Kidney glomerular epithelial cell (primary cell): Measurements from ENCODE around the gene GMNC.
"Not testable (repeated sequence)": the region's sequence is repeated elsewhere in the genome, so short reads cannot be mapped to it uniquely, and the experiment has no call there.

Experiments
- DNase-seq: peaks from one replicate; lab custom pipeline; 2025; lab: John Stamatoyannopoulos, UW

Gene GMNC

GRCh38 chr3:190862209-190863118 is at the start of gene GMNC:
Gene GMNC (minus strand): TSS chr3:190862694. CDS start chr3:190862615, 79 bp downstream.
- DNase-seq = peak; percentile 83

- no peak for DNase-seq
Measured at GRCh38 chr3:190911382-190911781, 48.9 kb upstream of the GMNC start.

- no peak for DNase-seq
Measured at GRCh38 chr3:190909908-190910307, 47.4 kb upstream of the GMNC start.

GRCh38 chr3:190903156-190903555 is 40.7 kb upstream of the GMNC start:
- DNase-seq = no peak

GRCh38 chr3:190902292-190902691 is 39.8 kb upstream of the GMNC start:
- DNase-seq = no peak

- DNase-seq = no peak
Measured at GRCh38 chr3:190892395-190892902, 30.0 kb upstream of the GMNC start.

- DNase-seq = peak; percentile 65
Measured at GRCh38 chr3:190886945-190887344, 24.5 kb upstream of the GMNC start.

- DNase-seq = peak; percentile 69
Measured at GRCh38 chr3:190883973-190884832, 21.7 kb upstream of the GMNC start.

- DNase-seq = no peak
Measured at GRCh38 chr3:190883141-190883540, 20.6 kb upstream of the GMNC start.

GRCh38 chr3:190877925-190878324 is 15.4 kb upstream of the GMNC start:
- no peak for DNase-seq

- DNase-seq = not testable (repeated sequence)
Measured at GRCh38 chr3:190876433-190876832, 13.9 kb upstream of the GMNC start.

- not testable (repeated sequence) for DNase-seq
Measured at GRCh38 chr3:190875061-190875460, 12.6 kb upstream of the GMNC start.

GRCh38 chr3:190870127-190870526 is 7.6 kb upstream of the GMNC start:
- no peak for DNase-seq

- no peak for DNase-seq
Measured at GRCh38 chr3:190867071-190867470, 4.6 kb upstream of the GMNC start.

- peak; percentile 37 for DNase-seq
Measured at GRCh38 chr3:190865828-190866227, 3.3 kb upstream of the GMNC start.

- DNase-seq = peak; percentile 50
Measured at GRCh38 chr3:190865419-190865818, 2.9 kb upstream of the GMNC start.

GRCh38 chr3:190864002-190864401 is 1.5 kb upstream of the GMNC start:
- no peak for DNase-seq

GRCh38 chr3:190863119-190863465 is 598 bp upstream of the GMNC start:
- no peak for DNase-seq

- no peak for DNase-seq
Measured at GRCh38 chr3:190860521-190860920, 2.0 kb downstream of the GMNC start.

GRCh38 chr3:190855151-190855550 is 7.3 kb downstream of the GMNC start:
- no peak for DNase-seq

- no peak for DNase-seq
Measured at GRCh38 chr3:190854062-190854461, 8.4 kb downstream of the GMNC start.

GRCh38 chr3:190853464-190853863 is 9.0 kb downstream of the GMNC start:
- no peak for DNase-seq

- no peak for DNase-seq
Measured at GRCh38 chr3:190849607-190850006, 12.9 kb downstream of the GMNC start.
